Mucosa of descending colon (tissue), 3 donors: ENCODE measurements around the gene DENND4A. TPM values are rescaled to one million over a fixed set of nuclear protein-coding genes. Genes with fewer than 3 reads are reported as not detected.

ENCODE experiments used
- ATAC-seq: fragments of 200-7000 bp; cut with Tn5 transposase; one replicate; pipeline ENCODE4 v1.9.1; 2020; ENCODE audit warnings: mild to moderate bottlenecking, moderate library complexity
- DNase-seq, 3 donors: peaks; one replicate each; pipeline ENCODE4 v3.0.0-alpha.2; 2020
- H3K36me3 ChIP-seq: fragments of 200-600 bp; one replicate; pipeline ENCODE4 v1.8.0; 2021; ENCODE audit warnings: low read depth, mild to moderate bottlenecking
- H3K4me1 ChIP-seq: fragments of 200-600 bp; one replicate; pipeline ENCODE4 v1.8.0; 2021; ENCODE audit warnings: low read depth, mild to moderate bottlenecking
- H3K4me3 ChIP-seq: fragments of 200-600 bp; one replicate; pipeline ENCODE4 v1.8.0; 2021; ENCODE audit warnings: mild to moderate bottlenecking
- H3K9me3 ChIP-seq: fragments of 200-600 bp; one replicate; pipeline ENCODE4 v1.8.0; 2021; ENCODE audit warnings: mild to moderate bottlenecking
- intact Hi-C, 2 donors: fragments of 100-400 bp; cut with DNase I in 1 of 2; cut with micrococcal nuclease in 1 of 2; formaldehyde crosslinking; loops; one replicate each; pipeline versions ENCODE4 v1.11.0 to v1.11.1; 2022; cut with DNase I, micrococcal nuclease
- total RNA-seq, 3 donors: library from RNA; stranded (reverse); fragmentation: NEBNext Ultra II Directional in 2 of 3; extraction: Animal tissue kit (Norgen Biotek cat#: 25700) in 2 of 3; gene quantifications; one replicate each; pipeline versions ENCODE4 v1.2.1 to v1.2.4, GENCODE V29; 2021 to 2023
- TF ChIP-seq, protein P1 (sequence below): fragments of 200-600 bp; IDR thresholded peaks from one replicate; pipeline ENCODE4 v1.8.0; 2022; ENCODE audit warnings: antibody characterized with exemption, mild to moderate bottlenecking
- donor health status: DM: no; HTN: no; CAD: no; lungs with moderate emphysema.
- donor health status: DM: no; HTN: no; CAD: no.
- donor health status: DM: no; HTN: yes; CAD: no.

Gene DENND4A
- total RNA-seq, 3 donors from 2014 or later: 20.3 to 34.7 (median 20.7) TPM

- no peaks in the 10 kb centered on the region for H3K9me3 ChIP-seq
- H3K4me3 ChIP-seq: no peak overlapping the region
- no peak for DNase-seq
- H3K36me3 ChIP-seq: no peaks in the 10 kb centered on the region
- TF ChIP-seq, protein P1, sequence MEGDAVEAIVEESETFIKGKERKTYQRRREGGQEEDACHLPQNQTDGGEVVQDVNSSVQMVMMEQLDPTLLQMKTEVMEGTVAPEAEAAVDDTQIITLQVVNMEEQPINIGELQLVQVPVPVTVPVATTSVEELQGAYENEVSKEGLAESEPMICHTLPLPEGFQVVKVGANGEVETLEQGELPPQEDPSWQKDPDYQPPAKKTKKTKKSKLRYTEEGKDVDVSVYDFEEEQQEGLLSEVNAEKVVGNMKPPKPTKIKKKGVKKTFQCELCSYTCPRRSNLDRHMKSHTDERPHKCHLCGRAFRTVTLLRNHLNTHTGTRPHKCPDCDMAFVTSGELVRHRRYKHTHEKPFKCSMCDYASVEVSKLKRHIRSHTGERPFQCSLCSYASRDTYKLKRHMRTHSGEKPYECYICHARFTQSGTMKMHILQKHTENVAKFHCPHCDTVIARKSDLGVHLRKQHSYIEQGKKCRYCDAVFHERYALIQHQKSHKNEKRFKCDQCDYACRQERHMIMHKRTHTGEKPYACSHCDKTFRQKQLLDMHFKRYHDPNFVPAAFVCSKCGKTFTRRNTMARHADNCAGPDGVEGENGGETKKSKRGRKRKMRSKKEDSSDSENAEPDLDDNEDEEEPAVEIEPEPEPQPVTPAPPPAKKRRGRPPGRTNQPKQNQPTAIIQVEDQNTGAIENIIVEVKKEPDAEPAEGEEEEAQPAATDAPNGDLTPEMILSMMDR: no peak
- intact Hi-C loops: no loop called here
- peaks cover 12% of the 10 kb centered on the region for H3K4me1 ChIP-seq
- no peak for ATAC-seq
These were observed 27.0 kb downstream of the DENND4A start for GRCh38 chr15:65765106-65765505.

GRCh38 chr15:65762914-65763787 is 28.9 kb downstream of the DENND4A start:
- TF ChIP-seq, protein P1: no peak
- intact Hi-C loops: no loop called here
- H3K9me3 ChIP-seq: no peaks in the 10 kb centered on the region

DNA sequence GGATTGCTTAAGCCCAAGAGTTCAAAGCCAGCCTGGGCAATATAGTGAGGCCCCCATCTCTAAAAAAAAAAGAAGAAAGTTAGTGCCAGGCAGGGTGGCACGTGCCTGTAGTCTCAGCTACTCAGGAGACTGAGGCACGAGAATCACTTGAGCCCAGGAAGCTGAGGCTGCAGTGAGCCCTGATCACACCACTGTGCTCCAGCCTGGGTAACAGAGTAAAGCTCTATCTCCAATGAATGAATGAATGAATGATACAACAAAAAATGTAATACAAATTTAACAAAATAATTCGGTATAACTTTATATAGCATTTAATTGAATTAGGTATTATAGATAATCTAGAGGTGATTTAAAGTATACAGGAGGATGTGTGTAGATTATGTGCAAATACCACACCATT is 29.7 kb downstream of the DENND4A start:
- H3K36me3 ChIP-seq: no peaks in the 10 kb centered on the region
- H3K9me3 ChIP-seq: no peaks in the 10 kb centered on the region
- ATAC-seq (no peak), DNase-seq (no peak)
- intact Hi-C loops: no loop called here
- TF ChIP-seq, protein P1: no peak
- no peak overlapping the region for H3K4me3 ChIP-seq
- H3K4me1 ChIP-seq: peaks cover 11% of the 10 kb centered on the region

More at GRCh38 chr15:65762914-65763787, 28.9 kb downstream of the DENND4A start:
- no peak for DNase-seq
- Histone ChIP-seq H3K4me1 (peaks cover 12% of the 10 kb centered on the region), H3K4me3 (no peak overlapping the region), H3K36me3 (no peaks in the 10 kb centered on the region)
- no peak for ATAC-seq

GRCh38 chr15:65761210-65761926 is 30.7 kb downstream of the DENND4A start:
- ATAC-seq (no peak), DNase-seq (no peak)
- Histone ChIP-seq H3K36me3 (no peaks in the 10 kb centered on the region), H3K9me3 (no peaks in the 10 kb centered on the region), H3K4me3 (no peak overlapping the region), H3K4me1 (peaks cover under 1% of the 10 kb centered on the region)
- intact Hi-C loops: no loop called here
- TF ChIP-seq, protein P1: no peak

GRCh38 chr15:65759441-65759840 is 32.7 kb downstream of the DENND4A start:
- no peak overlapping the region for H3K4me3 ChIP-seq
- TF ChIP-seq, protein P1: no peak
- H3K9me3 ChIP-seq: no peaks in the 10 kb centered on the region
- H3K4me1 ChIP-seq: no peaks in the 10 kb centered on the region
- DNase-seq (no peak), ATAC-seq (no peak)
- intact Hi-C loops: no loop called here
- H3K36me3 ChIP-seq: no peaks in the 10 kb centered on the region
